Right atrium auricular region (tissue), 2 donors: ENCODE measurements around the gene ADAM10. TPM values are rescaled to one million over a fixed set of nuclear protein-coding genes. Genes with fewer than 3 reads are reported as not detected.

Experiments used
- DNase-seq: peaks from one replicate; pipeline ENCODE4 v3.0.0-alpha.2; 2019; ENCODE audit warnings: low spot score
- H3K27ac ChIP-seq, 2 donors: fragments of 200-600 bp; sonication (generic); 1 replicate in 1 of 2; 2 replicates in 1 of 2; pipeline ENCODE4 v1.5.1; 2016 to 2019
- H3K27me3 ChIP-seq, 2 donors: fragments of 200-600 bp; sonication (generic); one replicate each; pipeline versions ENCODE4 v1.5.1 to v1.6.0; 2017 to 2019
- H3K36me3 ChIP-seq: fragments of 200-600 bp; sonication (generic); one replicate; pipeline ENCODE4 v1.5.1; 2016
- H3K4me1 ChIP-seq, 2 donors: fragments of 200-600 bp; sonication (generic); one replicate each; pipeline versions ENCODE4 v1.5.1 to v1.6.0; 2017 to 2019
- H3K4me3 ChIP-seq, 2 donors: fragments of 200-600 bp; sonication (generic); 1 replicate in 1 of 2; 2 replicates in 1 of 2; pipeline ENCODE4 v1.5.1; 2017 to 2019; ENCODE audit warnings: mild to moderate bottlenecking in 1 of 2, moderate library complexity in 1 of 2
- H3K9me3 ChIP-seq, 2 donors: fragments of 200-600 bp; sonication (generic); one replicate each; pipeline ENCODE4 v1.5.1; 2019
- CTCF ChIP-seq, 2 donors: fragments of 200-600 bp; sonication (generic); IDR thresholded peaks; one replicate each; pipeline ENCODE4 v1.5.1; 2019; ENCODE audit warnings: antibody characterized with exemption in 2 of 2
- total RNA-seq, 2 donors: library from RNA; depleted of rRNA; stranded (reverse); fragments of >200 nt; gene quantifications; one replicate each; pipeline ENCODE4 v1.1.0, GENCODE V29; 2016

The ADAM10 gene
- total RNA-seq, 2 donors from 2014 or later = 40.8 to 42.0 TPM

GRCh38 chr15:58690703-58691102, 58.8 kb downstream of the ADAM10 start:
- no peak for DNase-seq
- Histone ChIP-seq H3K27me3 (no peaks in the 10 kb centered on the region), H3K4me3 (no peak overlapping the region), H3K9me3 (no peaks in the 10 kb centered on the region), H3K4me1 (peaks cover 0 to 14% of the 10 kb centered on the region in 2 donors), H3K27ac (no peak overlapping the region), H3K36me3 (no peaks in the 10 kb centered on the region)
- TF ChIP-seq CTCF (IDR thresholded peaks at IDR 0.05) = no peak

- no peak for TF ChIP-seq CTCF (IDR thresholded peaks at IDR 0.05)
- no peak overlapping the region for H3K27ac ChIP-seq
- no peaks in the 10 kb centered on the region for H3K9me3 ChIP-seq
- no peaks in the 10 kb centered on the region for H3K27me3 ChIP-seq
- no peak overlapping the region for H3K4me3 ChIP-seq
- no peaks in the 10 kb centered on the region for H3K36me3 ChIP-seq
- H3K4me1 ChIP-seq = peaks cover 0 to 9% of the 10 kb centered on the region in 2 donors
- DNase-seq = no peak
Measured at GRCh38 chr15:58689646-58690045, 59.9 kb downstream of the ADAM10 start.

DNA sequence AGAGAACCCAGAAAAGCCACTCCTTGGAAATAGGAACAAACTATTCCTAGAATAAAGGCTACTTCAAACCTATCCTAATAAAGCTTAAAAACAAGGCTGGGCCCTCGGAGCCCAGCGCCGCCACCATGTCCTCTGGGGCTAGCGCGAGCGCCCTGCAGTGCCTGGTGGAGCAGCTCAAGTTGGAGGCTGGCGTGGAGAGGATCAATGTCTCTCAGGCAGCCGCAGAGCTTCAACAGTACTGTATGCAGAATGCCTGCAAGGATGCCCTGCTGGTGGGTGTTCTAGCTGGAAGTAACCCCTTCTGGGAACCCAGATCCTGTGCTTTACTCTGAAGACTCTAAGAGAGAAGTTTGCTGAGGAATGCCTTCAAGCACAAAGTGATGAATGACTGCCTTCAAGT, 63.2 kb downstream of the ADAM10 start:
- Histone ChIP-seq H3K4me1 (peaks cover 0 to 3% of the 10 kb centered on the region in 2 donors), H3K27me3 (no peaks in the 10 kb centered on the region), H3K4me3 (no peak overlapping the region), H3K27ac (no peak overlapping the region), H3K36me3 (no peaks in the 10 kb centered on the region), H3K9me3 (no peaks in the 10 kb centered on the region)
- TF ChIP-seq CTCF (IDR thresholded peaks at IDR 0.05) = no peak
- no peak for DNase-seq

DNA sequence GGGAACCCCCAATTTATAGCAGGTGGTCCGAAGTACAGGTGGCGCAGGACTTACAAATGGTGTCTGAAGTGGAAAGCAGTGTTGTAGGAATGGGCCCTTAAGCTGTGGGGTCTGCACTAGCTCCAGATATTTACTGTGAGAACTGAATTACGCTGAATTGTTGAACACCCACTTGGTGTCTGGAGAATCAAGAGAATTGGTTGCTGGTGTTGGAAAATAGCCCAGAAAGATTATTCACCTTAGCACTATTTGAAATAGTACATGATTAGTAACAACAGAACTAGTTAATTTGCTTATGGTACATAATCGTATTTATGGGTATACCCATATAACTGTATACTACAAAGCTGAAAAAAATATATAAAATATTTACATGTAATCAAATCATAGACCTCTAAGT, 64.8 kb downstream of the ADAM10 start:
- Histone ChIP-seq H3K9me3 (no peaks in the 10 kb centered on the region), H3K4me1 (peaks cover 0 to 7% of the 10 kb centered on the region in 2 donors), H3K27ac (no peak overlapping the region), H3K27me3 (no peaks in the 10 kb centered on the region), H3K4me3 (no peak overlapping the region), H3K36me3 (no peaks in the 10 kb centered on the region)
- no peak for TF ChIP-seq CTCF (IDR thresholded peaks at IDR 0.05)
- DNase-seq = no peak

DNA sequence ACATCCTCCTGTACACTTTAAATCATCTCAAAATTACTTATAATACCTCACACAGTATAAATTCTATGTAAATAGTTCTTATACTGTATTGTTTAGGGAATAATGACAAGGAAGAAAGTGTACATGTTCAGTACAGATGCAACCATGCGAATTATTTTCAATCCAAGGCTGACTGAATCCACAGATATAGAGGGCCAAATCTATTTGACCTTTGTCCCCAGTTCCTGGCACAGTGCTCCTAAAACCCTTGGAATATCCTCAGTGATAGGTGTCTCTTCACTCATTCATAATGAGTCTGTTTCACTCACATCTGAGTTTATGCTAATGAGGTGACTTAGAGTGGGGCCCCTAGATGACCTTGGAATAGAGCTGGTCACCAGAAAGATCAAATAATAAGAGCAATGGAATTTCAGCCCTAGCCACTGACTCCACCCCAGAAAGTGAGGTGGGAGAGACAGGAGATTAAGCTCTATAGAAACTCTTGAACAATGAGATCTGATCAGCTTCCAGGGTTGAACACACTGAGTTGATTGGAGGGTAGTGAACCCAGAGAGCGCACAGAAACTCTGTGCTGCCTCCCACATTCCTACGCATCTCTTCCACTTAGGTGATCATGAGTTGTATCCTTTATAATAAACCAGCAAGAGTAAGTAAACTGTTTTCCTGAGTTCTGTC, 65.3 kb downstream of the ADAM10 start:
- no peak for DNase-seq
- TF ChIP-seq CTCF (IDR thresholded peaks at IDR 0.05) = no peak
- Histone ChIP-seq H3K36me3 (no peaks in the 10 kb centered on the region), H3K4me3 (no peak overlapping the region), H3K4me1 (peaks cover 0 to 11% of the 10 kb centered on the region in 2 donors), H3K27me3 (no peaks in the 10 kb centered on the region), H3K9me3 (no peaks in the 10 kb centered on the region), H3K27ac (no peak overlapping the region)

DNA sequence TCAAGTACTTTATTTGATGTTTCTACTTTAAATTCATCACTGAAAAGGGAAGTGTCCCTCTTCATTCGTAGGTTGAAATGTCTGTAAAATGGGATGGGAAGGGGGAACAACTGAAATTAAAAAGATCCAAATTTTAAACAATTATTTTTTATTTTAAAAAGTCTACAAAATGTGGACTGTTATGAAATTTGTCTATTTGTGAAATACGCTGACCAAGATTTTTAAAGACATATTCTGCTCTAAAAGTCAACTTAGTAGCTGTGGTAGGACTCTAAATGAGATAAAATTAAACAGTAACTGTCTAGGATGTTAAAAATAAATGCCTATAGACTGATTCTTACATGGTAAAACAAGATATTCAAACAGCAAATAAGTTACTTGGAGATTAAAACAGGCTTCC, 67.3 kb downstream of the ADAM10 start:
- Histone ChIP-seq H3K4me3 (no peak overlapping the region), H3K4me1 (peaks cover 0 to 17% of the 10 kb centered on the region in 2 donors), H3K36me3 (no peaks in the 10 kb centered on the region), H3K27me3 (no peaks in the 10 kb centered on the region), H3K9me3 (no peaks in the 10 kb centered on the region), H3K27ac (no peak overlapping the region)
- no peak for TF ChIP-seq CTCF (IDR thresholded peaks at IDR 0.05)
- DNase-seq = no peak
